HK-2 (cell line): ENCODE results near the gene FANCM.
A peak's percentile ranks its signal among the peaks of the same experiment; 100 is the strongest.
"Not testable (repeated sequence)": the region's sequence is repeated elsewhere in the genome, so short reads cannot be mapped to it uniquely, and the experiment has no call there.

ENCODE experiments used
- DNase-seq: peaks from one replicate; pipeline ENCODE4 v3.0.0-alpha.2; 2018; ENCODE audit not compliant: unreplicated experiment

FANCM gene

DNA sequence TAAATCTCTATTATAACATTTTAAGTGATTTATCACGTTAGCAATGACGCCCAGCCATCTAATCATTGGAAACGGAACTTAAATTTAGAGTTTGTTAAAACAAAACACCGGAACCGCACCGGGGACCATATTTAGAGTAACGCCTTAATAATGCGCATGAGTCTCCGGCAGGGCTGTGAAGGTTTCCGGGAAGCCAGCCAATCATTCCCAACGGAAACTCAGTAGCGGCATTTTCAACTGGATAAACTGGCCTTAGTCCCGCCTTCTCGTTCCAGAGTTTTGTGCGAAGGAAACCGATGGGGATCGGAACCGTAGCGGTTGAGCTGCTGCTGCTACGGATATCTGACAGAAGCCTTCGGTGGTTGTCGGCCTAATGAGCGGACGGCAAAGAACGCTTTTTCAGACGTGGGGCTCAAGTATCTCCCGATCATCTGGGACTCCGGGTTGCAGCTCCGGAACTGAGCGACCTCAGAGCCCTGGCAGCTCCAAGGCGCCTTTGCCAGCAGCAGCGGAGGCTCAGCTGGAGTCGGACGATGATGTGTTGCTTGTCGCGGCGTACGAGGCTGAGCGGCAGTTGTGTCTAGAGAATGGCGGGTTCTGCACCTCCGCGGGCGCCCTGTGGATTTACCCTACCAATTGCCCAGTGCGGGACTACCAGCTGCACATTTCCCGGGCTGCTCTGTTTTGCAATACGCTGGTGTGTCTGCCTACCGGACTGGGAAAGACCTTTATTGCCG is at the start of gene FANCM:
FANCM (plus strand) TSS at position 272 of the 737 bp plus-strand sequence; CDS start at position 374, 102 bp downstream.
- peak; percentile 93 for DNase-seq

DNA sequence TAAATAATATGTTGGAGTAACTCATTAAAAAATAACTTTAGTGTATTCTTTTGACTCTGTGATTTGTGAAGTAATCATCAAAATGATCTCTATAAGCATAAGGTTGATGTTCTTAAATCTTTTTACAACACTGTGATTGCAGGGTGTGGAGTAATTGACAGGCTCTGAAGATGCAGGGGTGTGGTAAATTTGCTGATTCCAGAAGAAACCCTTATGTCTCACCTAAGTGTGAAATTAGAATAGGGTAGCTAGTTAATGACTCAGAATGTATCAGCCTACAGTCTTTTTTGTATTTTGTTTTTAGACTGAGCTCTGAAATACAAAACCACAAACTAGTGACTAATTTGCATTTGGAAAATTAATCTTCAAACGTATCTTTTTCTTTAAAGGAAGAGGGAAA is 45.9 kb upstream of the FANCM start:
- no peak for DNase-seq

DNA sequence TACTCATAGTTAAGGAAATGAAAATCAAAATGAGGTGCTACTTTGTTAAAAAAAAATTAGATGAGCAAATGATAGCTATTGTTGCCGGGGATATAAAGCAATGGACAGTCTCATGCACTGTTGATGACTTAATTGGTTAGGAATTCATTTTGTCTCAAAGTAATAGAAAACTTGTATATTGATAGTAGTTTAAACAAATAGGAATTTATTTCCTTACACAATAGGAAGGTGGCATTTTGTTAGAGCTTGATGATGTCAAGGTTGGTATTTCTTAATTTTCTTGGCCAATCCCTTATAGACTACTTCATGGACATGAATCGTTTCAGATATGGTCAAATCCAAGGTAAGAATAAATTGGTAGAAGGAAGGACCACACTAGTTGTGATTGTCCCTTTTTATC is 44.0 kb upstream of the FANCM start:
- DNase-seq, result no peak

DNA sequence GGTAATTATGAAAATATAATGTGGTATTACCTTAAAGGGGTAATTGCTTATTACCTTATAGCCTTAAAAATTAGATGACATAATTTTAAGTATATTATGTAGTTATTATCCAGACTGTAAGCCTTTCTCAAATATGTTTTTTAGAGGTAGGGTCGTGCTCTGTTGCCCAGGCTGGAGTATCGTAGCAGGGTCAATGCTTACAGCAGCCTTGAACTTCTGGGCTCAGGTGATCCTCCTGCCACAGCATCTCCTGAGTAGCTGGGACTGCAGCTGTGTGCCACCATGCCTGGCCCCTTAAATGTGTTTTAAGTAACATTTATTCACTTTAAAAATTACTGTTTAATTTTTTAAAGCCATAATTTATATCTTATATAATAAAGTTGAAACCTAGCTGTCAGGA is 41.5 kb upstream of the FANCM start:
- DNase-seq, result no peak

GRCh38 chr14:45095143-45095542 is 40.6 kb upstream of the FANCM start:
- DNase-seq, result no peak

DNA sequence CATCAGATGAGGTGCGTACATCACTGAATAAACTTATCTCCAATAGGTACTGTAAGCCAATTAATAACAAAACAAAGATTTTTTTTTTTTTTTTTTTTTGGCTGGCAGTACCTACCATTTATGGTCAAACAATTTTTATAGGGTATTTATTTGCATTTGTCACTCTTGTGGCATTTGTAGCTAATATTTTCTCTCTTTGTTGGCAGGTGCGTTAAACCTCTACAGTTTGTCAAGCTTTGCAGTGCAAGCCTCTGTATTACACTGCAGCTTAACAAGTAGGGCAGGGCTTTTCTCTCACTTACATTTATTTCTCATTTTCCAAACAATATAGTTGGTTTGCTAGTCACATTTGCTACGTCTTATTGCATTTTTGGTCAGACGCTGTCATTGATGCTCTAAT is 39.5 kb upstream of the FANCM start:
- no peak for DNase-seq

DNA sequence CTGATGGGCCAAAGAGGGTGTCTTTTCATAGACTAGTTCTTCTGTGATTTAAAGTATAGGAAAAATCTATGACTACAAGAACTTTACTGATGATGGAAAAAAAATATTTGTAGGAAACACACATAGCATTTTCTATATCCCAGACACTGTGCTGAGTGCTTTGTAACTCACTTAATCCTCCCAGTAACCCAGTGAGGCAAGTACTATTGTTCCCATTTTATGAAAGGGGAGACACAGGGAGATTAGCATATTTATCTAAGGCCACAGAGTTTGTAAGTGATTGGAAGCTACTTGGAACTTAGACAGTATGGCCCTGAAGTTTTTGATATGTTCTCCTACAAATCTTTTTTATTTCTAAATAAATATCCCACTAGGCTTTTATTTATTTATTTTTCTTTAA is 31.9 kb upstream of the FANCM start:
- no peak for DNase-seq

GRCh38 chr14:45104561-45104960 is 31.2 kb upstream of the FANCM start:
- no peak for DNase-seq

DNA sequence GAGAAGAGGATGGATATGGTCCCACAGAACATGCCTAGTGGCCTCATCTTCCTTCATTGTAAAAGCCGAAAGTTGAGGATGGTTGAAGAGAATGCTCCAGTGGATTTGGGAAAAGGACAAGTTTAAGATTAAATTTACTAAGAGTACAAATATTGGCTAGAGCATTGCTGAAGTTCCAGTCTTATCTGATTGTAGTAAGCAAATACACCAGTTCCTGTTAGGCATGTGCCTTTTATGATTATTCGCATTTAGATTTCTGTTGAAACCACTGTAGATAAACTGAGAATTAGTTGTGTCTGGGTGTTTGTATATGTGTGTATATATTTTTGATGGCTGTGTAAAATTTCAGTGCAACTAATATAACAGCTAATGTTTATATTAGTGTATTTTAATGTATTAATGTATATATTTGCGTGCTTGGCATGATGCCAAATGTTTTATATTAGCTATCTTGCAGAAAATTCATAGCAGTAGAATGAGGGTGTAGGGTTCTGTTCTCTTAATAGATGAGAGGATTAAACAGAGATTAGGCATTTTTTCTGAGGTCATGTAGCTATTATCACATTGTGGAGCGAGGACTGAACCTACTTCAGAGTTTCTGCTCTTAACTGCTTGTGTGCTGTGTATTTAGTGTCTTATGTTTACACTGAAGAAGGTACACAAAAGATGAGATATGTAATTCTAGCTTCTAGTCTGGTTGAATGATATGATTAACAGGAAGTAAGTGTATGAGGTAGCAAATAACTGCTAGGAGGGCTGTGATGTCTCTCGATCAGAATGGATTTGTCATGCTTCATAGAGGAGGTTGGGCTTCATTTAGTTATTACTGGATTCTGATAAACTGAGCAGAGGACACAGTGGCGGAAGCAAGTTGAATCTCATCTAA is 22.6 kb upstream of the FANCM start:
- DNase-seq, result no peak

- no peak for DNase-seq
Observed at GRCh38 chr14:45114327-45114726, 21.4 kb upstream of the FANCM start.

GRCh38 chr14:45118594-45118993 is 17.1 kb upstream of the FANCM start:
- DNase-seq, result no peak

DNA sequence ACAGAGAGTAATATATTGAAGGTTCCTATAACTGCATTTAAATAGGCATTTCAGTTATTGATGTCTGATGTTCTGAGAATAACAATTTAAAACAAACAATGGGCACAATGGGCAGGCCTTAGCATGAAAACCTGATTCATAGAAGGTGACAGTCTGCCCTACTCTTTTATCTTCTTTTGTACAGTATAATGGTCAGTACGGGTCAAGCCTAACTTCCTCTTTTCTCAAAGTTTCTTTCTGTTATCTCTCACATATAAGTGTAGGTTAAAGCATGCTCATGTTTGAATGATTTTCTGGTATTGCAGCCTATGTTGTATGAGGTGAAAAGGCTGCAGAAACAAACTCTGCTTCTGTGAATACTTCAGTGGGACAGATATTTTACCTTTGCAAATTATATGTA is 15.6 kb upstream of the FANCM start:
- no peak for DNase-seq

- DNase-seq, result no peak
Observed at GRCh38 chr14:45123271-45123670, 12.5 kb upstream of the FANCM start.

DNA sequence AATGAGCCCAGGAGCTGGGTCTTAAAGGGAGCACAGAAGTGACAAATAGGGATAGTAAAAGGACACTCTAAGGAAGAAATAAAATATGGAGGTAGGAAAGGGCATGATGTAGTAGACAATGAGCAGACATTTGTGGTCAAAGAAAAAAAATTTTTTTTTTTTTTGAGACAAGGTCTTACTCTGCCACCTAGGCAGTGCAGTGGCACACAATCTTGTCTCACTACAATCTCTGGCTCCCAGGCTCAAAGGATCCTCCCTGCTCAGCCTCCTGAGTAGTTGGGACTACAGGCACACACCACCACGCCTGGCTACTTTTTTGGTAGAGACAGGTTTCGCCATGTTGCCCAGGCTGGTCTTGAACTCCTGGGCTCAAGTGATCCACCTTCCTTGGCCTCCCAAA is 10.0 kb upstream of the FANCM start:
- DNase-seq, result no peak

DNA sequence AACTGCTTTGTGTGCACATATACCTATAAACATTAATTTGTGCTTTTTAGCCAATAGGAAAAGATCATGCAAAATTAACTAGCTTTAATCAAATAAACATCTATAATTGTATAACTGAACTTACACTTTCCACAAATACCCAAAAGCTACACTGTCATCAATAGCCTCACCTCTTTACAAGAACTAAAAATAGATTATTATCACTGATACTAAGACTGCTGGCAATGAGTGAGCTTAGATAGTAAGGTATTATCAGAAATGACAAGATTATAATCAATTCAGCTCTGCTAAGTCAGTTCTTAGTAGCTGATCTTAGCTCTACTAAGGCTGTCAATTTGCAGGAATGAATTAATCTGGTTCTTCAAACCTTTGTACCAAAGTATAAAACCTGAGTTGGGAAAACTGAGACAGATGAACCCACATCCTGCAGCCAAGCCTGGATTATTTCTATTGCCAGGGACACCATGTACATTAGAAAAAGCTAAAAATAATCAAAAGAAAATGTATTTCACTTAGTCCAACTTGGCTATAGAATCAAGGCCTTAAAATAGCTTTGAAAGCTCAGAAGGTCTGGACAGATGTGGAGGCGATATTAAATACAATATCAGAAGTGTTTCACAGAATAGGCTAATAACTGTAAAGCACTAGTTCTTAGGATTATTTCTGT is 6.6 kb upstream of the FANCM start:
- no peak for DNase-seq

DNA sequence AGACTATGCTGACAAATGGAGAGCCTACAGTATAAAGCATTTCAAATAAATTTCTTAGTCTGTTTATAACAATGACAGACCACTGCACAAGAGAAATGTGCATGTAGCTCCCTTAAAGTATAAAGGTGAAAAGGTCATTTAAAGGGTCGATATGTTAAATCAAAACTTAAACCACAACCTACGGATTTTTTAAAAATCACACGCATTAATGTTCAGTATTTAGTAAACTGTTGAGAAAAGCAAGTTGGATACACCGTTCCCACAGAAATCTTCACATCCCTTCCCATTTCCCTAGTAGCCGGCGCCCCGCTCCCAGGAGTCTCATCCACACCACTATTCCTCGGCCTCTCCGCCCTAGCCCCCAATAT is 2.1 kb upstream of the FANCM start:
- no peak for DNase-seq

- DNase-seq, result peak; percentile 94
Observed at GRCh38 chr14:45134051-45134958, 1.4 kb upstream of the FANCM start, which contains the start of gene FKBP3. Gene FKBP3 (minus strand): TSS chr14:45134481. CDS start chr14:45134456, 25 bp downstream.

GRCh38 chr14:45135156-45135555 is 574 bp upstream of the FANCM start:
- DNase-seq, result no peak

GRCh38 chr14:45136399-45136798 is 669 bp downstream of the FANCM start:
- no peak for DNase-seq

GRCh38 chr14:45140661-45141187 is 5.0 kb downstream of the FANCM start:
- no peak for DNase-seq

DNA sequence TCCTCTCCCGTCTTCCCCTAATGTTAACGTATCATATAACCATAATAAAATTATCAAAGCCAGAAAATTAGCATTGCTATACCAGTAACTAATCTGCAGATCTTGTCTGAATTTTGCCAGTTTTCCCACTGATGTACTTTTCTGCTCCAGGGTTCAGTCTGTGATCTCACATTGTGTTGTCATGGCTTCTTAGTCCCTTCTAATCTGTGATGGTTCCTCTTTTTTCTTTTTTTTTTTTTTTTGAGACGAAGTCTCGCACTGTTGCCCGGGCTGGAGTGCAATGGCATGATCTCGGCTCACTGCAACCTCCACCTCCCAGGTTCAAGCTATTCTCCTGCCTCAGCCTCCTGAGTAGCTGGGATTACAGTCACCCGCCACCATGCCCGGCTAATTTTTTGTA is 6.4 kb downstream of the FANCM start:
- not testable (repeated sequence) for DNase-seq
